HCT116 (cell line): ENCODE measurements around the gene DLD.

Experiments
- POLR2A ChIP-seq: IDR thresholded peaks from 2 replicates; pipeline ENCODE4 v1.7.0; 2011; ENCODE audit warnings: borderline replicate concordance; ENCODE audit not compliant: insufficient read depth, insufficient read length; ENCODE audit errors: extremely low read depth
- POLR2AphosphoS5 ChIP-seq: IDR thresholded peaks from 2 replicates; pipeline ENCODE4 v1.6.1; 2011; ENCODE audit warnings: mild to moderate bottlenecking, low read depth, low read length, moderate library complexity
- RAD21 ChIP-seq: IDR thresholded peaks from 2 replicates; pipeline ENCODE4 v1.6.1; 2012; ENCODE audit warnings: low read depth, mild to moderate bottlenecking
- SP1 ChIP-seq: IDR thresholded peaks from 2 replicates; pipeline ENCODE4 v1.6.1; 2012; ENCODE audit warnings: low read depth
- SRF ChIP-seq: IDR thresholded peaks from 2 replicates; pipeline ENCODE4 v1.6.1; 2012; ENCODE audit warnings: low read depth
- TCF7L2 ChIP-seq: IDR thresholded peaks from 2 replicates; pipeline ENCODE4 v1.7.0; 2011; ENCODE audit warnings: borderline replicate concordance, inconsistent platforms; ENCODE audit not compliant: insufficient read depth, insufficient read length; ENCODE audit errors: extremely low read depth
- YY1 ChIP-seq: IDR thresholded peaks from 2 replicates; pipeline ENCODE4 v1.6.1; 2011; ENCODE audit warnings: low read length, low read depth, moderate library complexity, mild to moderate bottlenecking; ENCODE audit not compliant: insufficient replicate concordance; ENCODE audit errors: extremely low read depth
- ZNF274 ChIP-seq: fragments of 200-500 bp; sonication (Bioruptor generic); IDR thresholded peaks from 2 replicates; pipeline ENCODE4 v1.6.1; 2014; ENCODE audit warnings: mild to moderate bottlenecking, low read depth, low read length, inconsistent platforms
- TF ChIP-seq, protein P1 (sequence below): IDR thresholded peaks from 2 replicates; pipeline ENCODE4 v1.6.1; 2012
- TF ChIP-seq, protein P2 (sequence below), 3 experiments: fragments of 200-600 bp in 1 of 3; sonication (generic) in 1 of 3; IDR thresholded peaks in 2 of 3; conservative IDR thresholded peaks in 1 of 3; 2 replicates each; pipeline ENCODE4 v1.5.1; 2012 to 2017; ENCODE audit warnings: low read depth in 2 of 3, low read length in 2 of 3, antibody characterized with exemption in 1 of 3, borderline replicate concordance in 1 of 3, control low read depth in 1 of 3, mild to moderate bottlenecking in 1 of 3, mixed read lengths in 1 of 3, mixed run types in 1 of 3, moderate library complexity in 1 of 3; ENCODE audit not compliant: insufficient read depth in 1 of 3

DNA sequence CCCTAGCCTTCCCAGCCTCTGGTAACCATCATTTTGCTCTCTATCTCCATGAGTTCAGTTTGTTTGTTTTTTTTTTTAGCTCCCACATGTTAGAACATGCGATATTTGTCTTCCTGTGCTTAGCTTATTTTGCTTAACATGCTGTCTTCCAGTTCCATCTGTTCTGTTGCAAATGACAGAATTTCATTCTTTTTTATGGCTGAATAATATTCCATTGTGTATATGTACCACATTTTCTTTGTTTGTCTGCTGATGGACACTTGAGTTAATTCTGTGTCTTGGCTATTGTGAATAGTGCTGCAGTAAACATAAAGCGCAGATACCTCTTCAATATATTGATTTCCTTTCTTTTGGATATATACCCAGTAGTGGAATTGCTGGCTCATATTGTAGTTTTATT lies 21.0 kb downstream of the DLD start:
- TF ChIP-seq, protein P1, sequence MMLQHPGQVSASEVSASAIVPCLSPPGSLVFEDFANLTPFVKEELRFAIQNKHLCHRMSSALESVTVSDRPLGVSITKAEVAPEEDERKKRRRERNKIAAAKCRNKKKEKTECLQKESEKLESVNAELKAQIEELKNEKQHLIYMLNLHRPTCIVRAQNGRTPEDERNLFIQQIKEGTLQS, result no peak
- TF ChIP-seq, protein P2, sequence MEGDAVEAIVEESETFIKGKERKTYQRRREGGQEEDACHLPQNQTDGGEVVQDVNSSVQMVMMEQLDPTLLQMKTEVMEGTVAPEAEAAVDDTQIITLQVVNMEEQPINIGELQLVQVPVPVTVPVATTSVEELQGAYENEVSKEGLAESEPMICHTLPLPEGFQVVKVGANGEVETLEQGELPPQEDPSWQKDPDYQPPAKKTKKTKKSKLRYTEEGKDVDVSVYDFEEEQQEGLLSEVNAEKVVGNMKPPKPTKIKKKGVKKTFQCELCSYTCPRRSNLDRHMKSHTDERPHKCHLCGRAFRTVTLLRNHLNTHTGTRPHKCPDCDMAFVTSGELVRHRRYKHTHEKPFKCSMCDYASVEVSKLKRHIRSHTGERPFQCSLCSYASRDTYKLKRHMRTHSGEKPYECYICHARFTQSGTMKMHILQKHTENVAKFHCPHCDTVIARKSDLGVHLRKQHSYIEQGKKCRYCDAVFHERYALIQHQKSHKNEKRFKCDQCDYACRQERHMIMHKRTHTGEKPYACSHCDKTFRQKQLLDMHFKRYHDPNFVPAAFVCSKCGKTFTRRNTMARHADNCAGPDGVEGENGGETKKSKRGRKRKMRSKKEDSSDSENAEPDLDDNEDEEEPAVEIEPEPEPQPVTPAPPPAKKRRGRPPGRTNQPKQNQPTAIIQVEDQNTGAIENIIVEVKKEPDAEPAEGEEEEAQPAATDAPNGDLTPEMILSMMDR (IDR thresholded peaks at IDR 0.05 in 2 of 3, conservative IDR thresholded peaks at IDR 0.05 in 1 of 3; ENCODE audit: borderline replicate concordance in 1 of 3, insufficient read depth in 1 of 3, low read depth in 2 of 3, low read length in 2 of 3), result no peak
- TF ChIP-seq POLR2AphosphoS5 (no peak), POLR2A (no peak), RAD21 (no peak), SP1 (no peak), ZNF274 (no peak), YY1 (no peak), SRF (no peak), TCF7L2 (no peak)
